Left ventricle myocardium inferior (tissue), 1 donor: ENCODE measurements around the gene COMMD10. TPM values are rescaled to one million over a fixed set of nuclear protein-coding genes. Genes with fewer than 3 reads are reported as not detected.
A peak's percentile ranks its signal among the peaks of the same experiment; 100 is the strongest.

Source experiments
- DNase-seq: peaks from one replicate; pipeline ENCODE4 v3.0.0-alpha.2; 2020
- H3K27ac ChIP-seq: fragments of 200-600 bp; replicated peaks from 2 replicates; pipeline ENCODE4 v1.8.0; 2021
- H3K27me3 ChIP-seq: fragments of 200-600 bp; 2 replicates; pipeline ENCODE4 v1.8.0; 2021; ENCODE audit warnings: low read depth
- H3K36me3 ChIP-seq: fragments of 200-600 bp; 2 replicates; pipeline ENCODE4 v1.8.0; 2021
- H3K4me1 ChIP-seq: fragments of 200-600 bp; 2 replicates; pipeline ENCODE4 v1.8.0; 2021
- H3K4me3 ChIP-seq: fragments of 200-600 bp; 2 replicates; pipeline ENCODE4 v1.8.0; 2021; ENCODE audit warnings: mild to moderate bottlenecking, moderate library complexity
- H3K9me3 ChIP-seq: fragments of 200-600 bp; replicated peaks from 2 replicates; pipeline ENCODE4 v1.8.0; 2021
- intact Hi-C: fragments of 100-400 bp; cut with micrococcal nuclease; formaldehyde crosslinking; loops from one replicate; pipeline ENCODE4 v1.11.0; 2022
- total RNA-seq: library from RNA; stranded (reverse); fragmentation: NEBNext Ultra II Directional; extraction: Animal tissue kit (Norgen Biotek cat#: 25700); gene quantifications from one replicate; pipeline ENCODE4 v1.2.1, GENCODE V29; 2021
- TF ChIP-seq, protein P1 (sequence below): fragments of 200-600 bp; IDR thresholded peaks from 2 replicates; pipeline ENCODE4 v1.8.0; 2021; ENCODE audit warnings: antibody characterized with exemption, mild to moderate bottlenecking, borderline replicate concordance
- donor health status: DM: no; HTN: yes; CAD: no; lungs with severe emphysema.

COMMD10 gene
- total RNA-seq, 1 donor from 2014 or later = 39.4 TPM

DNA sequence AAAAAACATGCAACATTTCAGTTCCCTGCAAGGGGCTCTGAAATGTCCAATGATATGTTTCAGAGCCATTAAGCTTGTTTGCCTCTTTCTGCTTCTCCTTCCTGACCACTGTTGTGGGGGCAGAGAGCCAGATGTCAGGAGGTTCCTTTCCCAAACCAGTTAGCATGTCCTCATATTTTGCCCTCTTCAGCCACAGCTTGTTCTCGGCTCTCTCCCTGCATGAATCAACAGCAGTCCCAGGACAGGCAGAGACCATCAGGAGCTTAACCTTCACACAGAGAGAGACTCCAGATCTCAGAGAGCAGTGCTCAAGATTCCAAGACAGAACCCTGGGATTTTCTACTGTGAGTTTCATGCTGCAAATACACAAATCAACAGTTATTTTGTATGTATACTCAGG lies 218.5 kb downstream of the COMMD10 start:
- H3K27me3 ChIP-seq = no peaks in the 10 kb centered on the region
- TF ChIP-seq, protein P1, sequence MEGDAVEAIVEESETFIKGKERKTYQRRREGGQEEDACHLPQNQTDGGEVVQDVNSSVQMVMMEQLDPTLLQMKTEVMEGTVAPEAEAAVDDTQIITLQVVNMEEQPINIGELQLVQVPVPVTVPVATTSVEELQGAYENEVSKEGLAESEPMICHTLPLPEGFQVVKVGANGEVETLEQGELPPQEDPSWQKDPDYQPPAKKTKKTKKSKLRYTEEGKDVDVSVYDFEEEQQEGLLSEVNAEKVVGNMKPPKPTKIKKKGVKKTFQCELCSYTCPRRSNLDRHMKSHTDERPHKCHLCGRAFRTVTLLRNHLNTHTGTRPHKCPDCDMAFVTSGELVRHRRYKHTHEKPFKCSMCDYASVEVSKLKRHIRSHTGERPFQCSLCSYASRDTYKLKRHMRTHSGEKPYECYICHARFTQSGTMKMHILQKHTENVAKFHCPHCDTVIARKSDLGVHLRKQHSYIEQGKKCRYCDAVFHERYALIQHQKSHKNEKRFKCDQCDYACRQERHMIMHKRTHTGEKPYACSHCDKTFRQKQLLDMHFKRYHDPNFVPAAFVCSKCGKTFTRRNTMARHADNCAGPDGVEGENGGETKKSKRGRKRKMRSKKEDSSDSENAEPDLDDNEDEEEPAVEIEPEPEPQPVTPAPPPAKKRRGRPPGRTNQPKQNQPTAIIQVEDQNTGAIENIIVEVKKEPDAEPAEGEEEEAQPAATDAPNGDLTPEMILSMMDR = no peak
- intact Hi-C loops = no loop called here
- no peaks in the 10 kb centered on the region for H3K4me1 ChIP-seq
- H3K27ac ChIP-seq = no peak overlapping the region
- H3K36me3 ChIP-seq = peaks cover 87% of the 10 kb centered on the region
- H3K4me3 ChIP-seq = no peak overlapping the region
- no peak for DNase-seq
- peaks cover 33% of the 10 kb centered on the region for H3K9me3 ChIP-seq

DNA sequence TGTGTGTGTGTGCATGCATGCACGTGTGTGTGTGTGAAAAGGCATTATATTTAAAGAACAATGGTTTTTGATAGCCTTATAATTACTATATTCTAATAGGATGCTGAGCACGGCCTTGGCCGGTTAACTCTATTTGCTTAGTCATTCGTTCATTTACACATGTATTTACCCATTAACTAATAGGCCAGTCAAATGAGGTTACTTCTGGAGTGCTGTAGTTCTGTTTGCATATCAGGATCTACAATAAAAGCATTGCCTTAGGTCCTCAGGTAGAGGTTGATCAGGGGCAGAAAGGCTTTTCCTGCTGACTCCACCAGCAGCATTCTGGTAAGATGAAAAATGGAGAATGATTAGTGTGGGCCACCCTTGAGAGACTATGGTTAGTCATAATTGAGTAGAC lies 219.0 kb downstream of the COMMD10 start:
- intact Hi-C loops = no loop called here
- H3K27ac ChIP-seq = no peak overlapping the region
- peaks cover 33% of the 10 kb centered on the region for H3K9me3 ChIP-seq
- H3K4me3 ChIP-seq = no peak overlapping the region
- H3K4me1 ChIP-seq = no peaks in the 10 kb centered on the region
- no peaks in the 10 kb centered on the region for H3K27me3 ChIP-seq
- no peak for DNase-seq
- peaks cover 87% of the 10 kb centered on the region for H3K36me3 ChIP-seq
- TF ChIP-seq, protein P1 = no peak

DNA sequence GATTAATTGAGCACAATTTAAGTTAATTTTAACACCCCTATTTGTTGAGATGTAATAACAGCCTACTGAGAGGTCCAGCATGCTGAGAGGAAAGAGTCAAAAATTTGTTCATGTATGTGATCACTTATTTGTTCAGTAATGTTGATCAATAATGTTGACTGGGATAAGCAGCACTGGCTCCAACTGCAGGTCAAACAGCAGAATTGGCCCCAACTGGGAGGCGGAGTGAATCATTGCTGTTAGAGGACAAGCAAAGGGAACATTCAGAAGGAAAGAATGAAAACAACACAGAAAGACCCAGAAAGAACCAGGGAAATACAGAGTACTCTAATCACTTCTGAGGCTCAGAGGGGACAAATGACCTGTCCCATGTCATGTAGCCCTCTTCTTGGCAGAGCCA lies 221.1 kb downstream of the COMMD10 start:
- DNase-seq = no peak
- Histone ChIP-seq H3K4me3 (no peak overlapping the region), H3K27me3 (no peaks in the 10 kb centered on the region), H3K27ac (no peak overlapping the region), H3K9me3 (peaks cover 52% of the 10 kb centered on the region), H3K36me3 (peaks cover 87% of the 10 kb centered on the region), H3K4me1 (no peaks in the 10 kb centered on the region)
- TF ChIP-seq, protein P1 = no peak
- intact Hi-C loops = no loop called here

DNA sequence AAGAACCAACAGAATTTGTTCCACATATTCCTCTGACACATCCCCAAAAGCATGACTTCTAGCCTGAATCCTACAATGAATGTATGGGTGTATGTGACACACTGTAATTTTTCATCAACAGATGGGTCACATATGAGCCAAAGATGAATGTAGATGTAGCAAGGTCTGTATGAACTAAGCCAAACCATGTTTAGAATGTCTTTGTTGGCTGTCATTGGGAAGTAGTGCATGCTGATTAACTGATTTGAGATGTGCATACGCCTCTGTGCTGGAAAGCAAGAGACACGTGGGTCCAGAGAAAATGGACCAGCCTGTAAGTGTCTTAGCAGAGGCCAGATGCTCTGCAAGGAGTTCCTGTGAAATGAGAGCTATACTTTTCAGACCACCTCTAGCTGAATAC lies 222.0 kb downstream of the COMMD10 start:
- Histone ChIP-seq H3K36me3 (peaks cover 83% of the 10 kb centered on the region), H3K27me3 (no peaks in the 10 kb centered on the region), H3K9me3 (peaks cover 58% of the 10 kb centered on the region), H3K4me3 (no peak overlapping the region), H3K4me1 (no peaks in the 10 kb centered on the region), H3K27ac (no peak overlapping the region)
- DNase-seq = no peak
- TF ChIP-seq, protein P1 = no peak
- intact Hi-C loops = no loop called here

DNA sequence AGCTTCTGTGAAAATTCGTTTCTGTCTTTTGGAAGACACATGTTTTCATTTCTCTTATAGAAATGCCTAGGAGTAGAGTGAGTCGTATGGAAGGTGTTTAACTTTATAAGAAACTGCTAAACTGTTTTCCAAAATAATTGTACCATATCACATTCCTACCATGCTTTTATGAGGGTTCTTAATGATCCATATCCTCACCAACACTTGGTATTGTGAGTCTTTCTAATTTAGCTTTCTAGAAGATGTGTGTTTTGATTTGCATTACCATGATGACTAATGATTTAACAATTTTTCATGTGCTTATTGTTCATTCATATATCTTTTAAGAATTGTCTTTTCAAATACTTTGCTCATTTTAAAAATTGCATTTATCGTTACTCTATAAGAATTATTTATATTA lies 223.6 kb downstream of the COMMD10 start:
- TF ChIP-seq, protein P1 = no peak
- Histone ChIP-seq H3K27ac (no peak overlapping the region), H3K9me3 (peaks cover 58% of the 10 kb centered on the region), H3K4me3 (no peak overlapping the region), H3K27me3 (no peaks in the 10 kb centered on the region), H3K36me3 (peaks cover 71% of the 10 kb centered on the region), H3K4me1 (peaks cover 7% of the 10 kb centered on the region)
- no peak for DNase-seq
- intact Hi-C loops = no loop called here

DNA sequence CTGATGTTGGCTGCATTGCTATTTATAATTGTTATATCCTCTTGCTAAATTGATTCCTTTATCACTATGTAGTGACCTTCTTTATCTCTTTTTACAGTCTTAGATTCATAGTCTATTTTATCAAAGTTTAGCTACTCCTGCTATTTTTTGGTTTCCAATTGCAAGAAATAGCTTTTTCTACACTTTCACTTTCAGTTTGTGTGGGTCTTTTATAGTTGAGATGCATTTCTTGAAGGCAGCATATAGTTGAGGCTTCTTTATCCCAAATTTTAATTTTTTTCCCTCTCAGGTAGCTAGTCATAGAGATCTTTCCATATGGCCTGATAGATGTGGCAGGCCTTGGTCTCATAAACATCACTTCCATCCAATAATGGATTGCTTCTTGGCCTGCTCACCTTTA lies 228.5 kb downstream of the COMMD10 start:
- H3K4me3 ChIP-seq = peak overlapping the region; percentile 35
- no peaks in the 10 kb centered on the region for H3K27me3 ChIP-seq
- peaks cover 45% of the 10 kb centered on the region for H3K9me3 ChIP-seq
- H3K27ac ChIP-seq = no peak overlapping the region
- H3K4me1 ChIP-seq = peaks cover 11% of the 10 kb centered on the region
- intact Hi-C loops = no loop called here
- TF ChIP-seq, protein P1 = no peak
- peaks cover 55% of the 10 kb centered on the region for H3K36me3 ChIP-seq
- DNase-seq = no peak
